Muscle of leg (tissue), 11 donors: ENCODE data around the gene KCNH3. TPM values are rescaled to one million over a fixed set of nuclear protein-coding genes. Genes with fewer than 3 reads are reported as not detected.

Experiments used
- DNase-seq: peaks from one replicate; pipeline ENCODE4 v3.0.0; 2013
- H3K27ac ChIP-seq: one replicate; pipeline ENCODE4 v1.5.1; 2013; ENCODE audit warnings: mild to moderate bottlenecking, low read length, control low read depth
- H3K27me3 ChIP-seq: one replicate; pipeline ENCODE4 v1.6.1; 2013; ENCODE audit warnings: low read length; ENCODE audit not compliant: control insufficient read depth, insufficient read depth
- H3K36me3 ChIP-seq: one replicate; pipeline ENCODE4 v1.6.1; 2013; ENCODE audit warnings: low read length; ENCODE audit not compliant: control insufficient read depth, insufficient read depth
- H3K4me1 ChIP-seq: one replicate; pipeline ENCODE4 v1.6.1; 2013; ENCODE audit warnings: low read length; ENCODE audit not compliant: control insufficient read depth, insufficient read depth
- H3K4me3 ChIP-seq: one replicate; pipeline ENCODE4 v1.5.1; 2013; ENCODE audit warnings: low read length, control low read depth
- H3K9me3 ChIP-seq: replicated peaks from 2 replicates; pipeline ENCODE4 v1.6.1; 2013; ENCODE audit warnings: low read depth, low read length; ENCODE audit not compliant: control insufficient read depth
- WGBS: methylation state at CpG from one replicate; pipeline ENCODE4 v1.1.5; 2013; ENCODE audit warnings: missing lambda C conversion rate; ENCODE audit not compliant: insufficient coverage; 5-methylcytosine and 5-hydroxymethylcytosine counted together
- polyA plus RNA-seq, 8 donors: library from polyadenylated mRNA; unstranded; fragments of 120-200 nt; gene quantifications; one replicate each; pipeline versions ENCODE4 v1.2.1 to v1.2.3, GENCODE V29; 2013; ENCODE audit warnings: inconsistent platforms in 1 of 8, low replicate concordance in 1 of 8; ENCODE audit not compliant: insufficient read length in 8 of 8, insufficient read depth in 1 of 8
- total RNA-seq: library from RNA; stranded (reverse); fragments of 120-200 nt; gene quantifications from one replicate; pipeline ENCODE4 v1.2.4, GENCODE V29; 2013

KCNH3 gene
- total and polyA plus RNA-seq, 9 donors = 0.96 to 2.0 (median 1.6) TPM

- 0% methylated on average over 48 of the region's 54 CpGs for WGBS
- H3K4me3 ChIP-seq = peak within 1 kb of the TSS; percentile 95
- peak; percentile 97 for DNase-seq
- H3K4me1 ChIP-seq = peaks cover 37% of the 10 kb centered on the region
- peaks cover 52% of the 10 kb centered on the region for H3K36me3 ChIP-seq
- peak within 1 kb of the TSS; percentile 86 for H3K27ac ChIP-seq
- no peaks in the 10 kb centered on the region for H3K9me3 ChIP-seq
- no peaks in the 10 kb centered on the region for H3K27me3 ChIP-seq
Observed at GRCh38 chr12:49567611-49568441, 29.0 kb downstream of the KCNH3 start, which contains the start of gene MCRS1. TSS of gene MCRS1 (minus strand) at chr12:49568142. CDS start at chr12:49566731, 1,411 bp downstream.

GRCh38 chr12:49568442-49569162 lies 29.8 kb downstream of the KCNH3 start:
- Histone ChIP-seq H3K4me1 (peaks cover 37% of the 10 kb centered on the region), H3K27ac (peak overlapping the region; percentile 86), H3K9me3 (no peaks in the 10 kb centered on the region), H3K27me3 (no peaks in the 10 kb centered on the region), H3K4me3 (peak overlapping the region; percentile 95), H3K36me3 (peaks cover 44% of the 10 kb centered on the region)
- no peak for DNase-seq
- 2% methylated on average over 16 of the region's 19 CpGs for WGBS

- Histone ChIP-seq H3K27me3 (no peaks in the 10 kb centered on the region), H3K27ac (no peak overlapping the region), H3K4me1 (peaks cover 22% of the 10 kb centered on the region), H3K4me3 (no peak overlapping the region), H3K9me3 (no peaks in the 10 kb centered on the region), H3K36me3 (peaks cover 19% of the 10 kb centered on the region)
- no peak for DNase-seq
- WGBS = 83% methylated on average over 5 of the region's 9 CpGs
Observed at GRCh38 chr12:49577589-49578315, 38.9 kb downstream of the KCNH3 start.

- H3K27me3 ChIP-seq = no peaks in the 10 kb centered on the region
- H3K4me3 ChIP-seq = no peak overlapping the region
- no peak for DNase-seq
- H3K27ac ChIP-seq = no peak overlapping the region
- peaks cover 19% of the 10 kb centered on the region for H3K36me3 ChIP-seq
- H3K4me1 ChIP-seq = peaks cover 29% of the 10 kb centered on the region
- 72% methylated on average over 8 of the region's 13 CpGs for WGBS
- no peaks in the 10 kb centered on the region for H3K9me3 ChIP-seq
Observed at GRCh38 chr12:49578471-49579112, 39.8 kb downstream of the KCNH3 start.

GRCh38 chr12:49580572-49581535 lies 42.0 kb downstream of the KCNH3 start:
- Histone ChIP-seq H3K4me3 (no peak overlapping the region), H3K27me3 (no peaks in the 10 kb centered on the region), H3K27ac (peak overlapping the region; percentile 23), H3K36me3 (peaks cover 22% of the 10 kb centered on the region), H3K9me3 (no peaks in the 10 kb centered on the region), H3K4me1 (peaks cover 50% of the 10 kb centered on the region)
- peak; percentile 91 for DNase-seq
- WGBS = 9% methylated on average over 6 of the region's 8 CpGs

- Histone ChIP-seq H3K27ac (peak overlapping the region; percentile 52), H3K36me3 (peaks cover 21% of the 10 kb centered on the region), H3K27me3 (no peaks in the 10 kb centered on the region), H3K9me3 (no peaks in the 10 kb centered on the region), H3K4me3 (no peak overlapping the region), H3K4me1 (peaks cover 64% of the 10 kb centered on the region)
- no peak for DNase-seq
- no CpG with 5 or more reads among the region's 1 CpG for WGBS
Observed at GRCh38 chr12:49582201-49582600, 43.4 kb downstream of the KCNH3 start.

GRCh38 chr12:49582850-49583249 lies 44.0 kb downstream of the KCNH3 start:
- H3K4me1 ChIP-seq = peaks cover 64% of the 10 kb centered on the region
- H3K9me3 ChIP-seq = no peaks in the 10 kb centered on the region
- no peaks in the 10 kb centered on the region for H3K27me3 ChIP-seq
- H3K27ac ChIP-seq = peak overlapping the region; percentile 83
- 47% methylated on average over 2 of the region's 4 CpGs for WGBS
- peaks cover 22% of the 10 kb centered on the region for H3K36me3 ChIP-seq
- no peak overlapping the region for H3K4me3 ChIP-seq
- peak; percentile 83 for DNase-seq

- 43% methylated on average over 9 of the region's 13 CpGs for WGBS
- peaks cover 68% of the 10 kb centered on the region for H3K4me1 ChIP-seq
- H3K27me3 ChIP-seq = no peaks in the 10 kb centered on the region
- no peak overlapping the region for H3K4me3 ChIP-seq
- peak overlapping the region; percentile 83 for H3K27ac ChIP-seq
- peak; percentile 92 for DNase-seq
- peaks cover 23% of the 10 kb centered on the region for H3K36me3 ChIP-seq
- no peaks in the 10 kb centered on the region for H3K9me3 ChIP-seq
Observed at GRCh38 chr12:49583366-49584094, 44.7 kb downstream of the KCNH3 start.
